ENCODE data around the gene NEMP1. TPM values are rescaled to one million over a fixed set of nuclear protein-coding genes. Genes with fewer than 3 reads are reported as not detected.

The NEMP1 gene
- total and polyA plus RNA-seq, 2 donors (not counting 1 experiment from before 2014, with no cell fraction given), result 8.4 to 11.1 TPM

DNA sequence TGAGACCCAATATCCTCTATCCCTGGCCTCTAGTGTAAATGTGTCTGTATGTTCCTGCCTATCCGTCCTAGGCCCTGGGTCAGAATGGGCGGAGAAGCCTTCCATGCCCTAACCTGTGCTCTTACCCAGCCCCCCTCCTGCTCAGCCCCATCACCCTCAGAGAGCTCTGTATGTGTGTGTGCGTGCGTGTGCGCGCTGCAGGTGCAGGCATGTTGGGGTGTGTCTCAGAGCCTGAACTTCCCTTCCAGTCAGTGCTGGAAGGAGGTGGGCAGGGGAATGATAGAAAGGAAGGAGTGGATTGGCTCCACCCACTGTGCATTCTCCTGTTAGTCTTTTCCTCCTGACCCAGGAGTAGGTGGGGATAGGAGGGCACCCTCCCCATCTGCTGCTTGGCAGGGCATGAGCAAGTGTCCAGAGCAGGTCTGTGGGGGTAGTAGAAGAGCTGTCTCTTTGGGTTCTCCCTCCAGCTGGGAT lies 17.5 kb upstream of the NEMP1 start:
- TF ChIP-seq, protein P1, sequence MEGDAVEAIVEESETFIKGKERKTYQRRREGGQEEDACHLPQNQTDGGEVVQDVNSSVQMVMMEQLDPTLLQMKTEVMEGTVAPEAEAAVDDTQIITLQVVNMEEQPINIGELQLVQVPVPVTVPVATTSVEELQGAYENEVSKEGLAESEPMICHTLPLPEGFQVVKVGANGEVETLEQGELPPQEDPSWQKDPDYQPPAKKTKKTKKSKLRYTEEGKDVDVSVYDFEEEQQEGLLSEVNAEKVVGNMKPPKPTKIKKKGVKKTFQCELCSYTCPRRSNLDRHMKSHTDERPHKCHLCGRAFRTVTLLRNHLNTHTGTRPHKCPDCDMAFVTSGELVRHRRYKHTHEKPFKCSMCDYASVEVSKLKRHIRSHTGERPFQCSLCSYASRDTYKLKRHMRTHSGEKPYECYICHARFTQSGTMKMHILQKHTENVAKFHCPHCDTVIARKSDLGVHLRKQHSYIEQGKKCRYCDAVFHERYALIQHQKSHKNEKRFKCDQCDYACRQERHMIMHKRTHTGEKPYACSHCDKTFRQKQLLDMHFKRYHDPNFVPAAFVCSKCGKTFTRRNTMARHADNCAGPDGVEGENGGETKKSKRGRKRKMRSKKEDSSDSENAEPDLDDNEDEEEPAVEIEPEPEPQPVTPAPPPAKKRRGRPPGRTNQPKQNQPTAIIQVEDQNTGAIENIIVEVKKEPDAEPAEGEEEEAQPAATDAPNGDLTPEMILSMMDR (conservative IDR thresholded peaks at IDR 0.05 in 1 of 2, IDR thresholded peaks at IDR 0.05 in 1 of 2; ENCODE audit: low read depth in 1 of 2, low read length in 2 of 2), result no peak
- TF ChIP-seq EZH2 (IDR thresholded peaks at IDR 0.05; ENCODE audit: low read length, missing control alignments), result no peak
- H3K79me2 ChIP-seq (ENCODE audit: control insufficient read depth, insufficient read depth, low read length), result peaks cover 26% of the 10 kb centered on the region
- H3K9me3 ChIP-seq (ENCODE audit: control insufficient read depth, insufficient read depth, low read depth, low read length), result no peaks in the 10 kb centered on the region
- no peaks in the 10 kb centered on the region for H4K20me1 ChIP-seq (ENCODE audit: control insufficient read depth, extremely low read depth, insufficient read depth, low read length)
- H3K9ac ChIP-seq (ENCODE audit: insufficient read depth, low read length), result no peak overlapping the region
- H3K36me3 ChIP-seq (ENCODE audit: control insufficient read depth, insufficient read depth, low read length), result peaks cover 46% of the 10 kb centered on the region
- H3K4me1 ChIP-seq (ENCODE audit: control insufficient read depth, extremely low read depth, insufficient read depth, low read length), result peaks cover 20% of the 10 kb centered on the region
- no peak for DNase-seq (ENCODE audit: low read depth in 2 of 2)
- no peak overlapping the region for H3K4me2 ChIP-seq (ENCODE audit: extremely low read depth, insufficient read depth, low read length)
- no peak overlapping the region for H2AFZ ChIP-seq (ENCODE audit: low read length)
- H3K27me3 ChIP-seq (ENCODE audit: control insufficient read depth, insufficient read depth, low read length), result no peaks in the 10 kb centered on the region
- no peak overlapping the region for H3K27ac ChIP-seq (ENCODE audit: insufficient read depth, low read length)
- no peak overlapping the region for H3K4me3 ChIP-seq (replicated peaks in 1 of 4; ENCODE audit: control extremely low read depth in 1 of 4, insufficient read depth in 1 of 4, low read depth in 3 of 4, low read length in 4 of 4)

DNA sequence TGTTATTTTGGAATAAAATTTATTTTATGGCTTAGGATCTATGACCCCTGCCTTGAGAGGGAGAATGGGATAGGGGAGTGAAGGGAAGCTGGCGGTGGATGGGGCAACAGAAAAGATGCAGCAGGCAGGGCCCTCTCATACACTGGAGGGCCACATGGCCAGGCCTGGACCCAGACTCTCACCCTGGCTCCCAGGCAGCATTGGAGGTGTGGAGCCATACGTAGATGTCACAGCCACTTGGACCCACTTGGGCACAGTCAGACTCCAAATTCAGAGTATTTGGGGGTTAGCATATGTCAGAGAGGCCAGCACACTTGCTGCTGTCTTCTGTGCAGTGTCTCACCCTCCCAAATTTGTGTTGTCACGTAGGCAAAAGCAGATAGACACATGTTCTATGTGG lies 16.8 kb upstream of the NEMP1 start:
- peaks cover 33% of the 10 kb centered on the region for H3K79me2 ChIP-seq (ENCODE audit: control insufficient read depth, insufficient read depth, low read length)
- TF ChIP-seq EZH2 (IDR thresholded peaks at IDR 0.05; ENCODE audit: low read length, missing control alignments), result no peak
- TF ChIP-seq, protein P1 (conservative IDR thresholded peaks at IDR 0.05 in 1 of 2, IDR thresholded peaks at IDR 0.05 in 1 of 2; ENCODE audit: low read depth in 1 of 2, low read length in 2 of 2), result no peak
- H3K36me3 ChIP-seq (ENCODE audit: control insufficient read depth, insufficient read depth, low read length), result peaks cover 48% of the 10 kb centered on the region
- no peak overlapping the region for H3K4me2 ChIP-seq (ENCODE audit: extremely low read depth, insufficient read depth, low read length)
- no peaks in the 10 kb centered on the region for H3K9me3 ChIP-seq (ENCODE audit: control insufficient read depth, insufficient read depth, low read depth, low read length)
- H3K4me3 ChIP-seq (replicated peaks in 1 of 4; ENCODE audit: control extremely low read depth in 1 of 4, insufficient read depth in 1 of 4, low read depth in 3 of 4, low read length in 4 of 4), result no peak overlapping the region
- no peaks in the 10 kb centered on the region for H3K27me3 ChIP-seq (ENCODE audit: control insufficient read depth, insufficient read depth, low read length)
- no peaks in the 10 kb centered on the region for H4K20me1 ChIP-seq (ENCODE audit: control insufficient read depth, extremely low read depth, insufficient read depth, low read length)
- H3K27ac ChIP-seq (ENCODE audit: insufficient read depth, low read length), result no peak overlapping the region
- no peak overlapping the region for H3K9ac ChIP-seq (ENCODE audit: insufficient read depth, low read length)
- no peak for DNase-seq (ENCODE audit: low read depth in 2 of 2)
- no peak overlapping the region for H2AFZ ChIP-seq (ENCODE audit: low read length)
- H3K4me1 ChIP-seq (ENCODE audit: control insufficient read depth, extremely low read depth, insufficient read depth, low read length), result peaks cover 22% of the 10 kb centered on the region

DNA sequence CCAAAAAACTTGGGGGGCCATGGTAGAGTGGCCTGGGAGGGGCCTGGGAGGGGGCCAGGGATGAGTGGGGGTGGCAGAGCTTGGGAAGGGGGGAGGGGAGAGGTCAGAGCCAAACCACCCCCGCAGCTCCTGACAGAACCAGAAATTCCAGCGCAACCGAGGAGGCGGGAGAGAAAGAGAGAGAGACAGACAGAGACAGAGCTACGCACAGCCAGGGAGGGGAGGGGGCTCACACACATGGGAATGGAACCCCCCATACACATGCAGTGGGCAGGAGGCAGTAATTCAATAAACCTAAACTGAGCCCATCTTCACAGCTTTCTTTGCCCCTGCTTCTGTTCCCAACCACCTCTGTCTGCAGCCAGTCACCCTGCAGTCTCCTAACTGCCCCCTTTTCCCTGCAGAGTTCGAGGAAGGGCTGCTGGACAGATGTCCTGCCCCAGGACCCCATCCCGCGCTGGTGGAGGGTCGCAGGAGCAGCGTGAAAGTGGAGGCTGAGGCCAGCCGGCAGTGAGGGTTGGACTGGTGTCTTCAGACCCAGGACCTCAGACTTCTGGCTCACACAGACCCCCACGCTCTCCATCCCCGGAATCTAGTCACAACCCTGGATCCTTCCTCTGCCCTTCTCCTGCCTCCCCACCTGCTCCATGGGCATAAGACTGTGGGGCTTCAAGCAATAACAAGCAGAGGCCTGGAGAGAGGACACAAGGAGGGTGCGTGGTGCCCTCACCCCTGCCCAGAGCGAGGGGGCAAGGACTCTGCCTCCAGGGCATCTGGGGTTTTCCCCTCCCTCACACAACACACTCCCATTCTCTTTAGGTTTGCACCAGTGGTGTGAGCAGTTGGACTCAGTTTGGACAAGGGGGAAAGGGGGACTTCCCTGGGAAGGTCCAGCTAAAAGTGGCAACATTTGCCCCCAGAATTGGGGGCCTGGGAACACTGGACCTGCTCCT lies 15.9 kb upstream of the NEMP1 start:
- Histone ChIP-seq H4K20me1 (ENCODE audit: control insufficient read depth, extremely low read depth, insufficient read depth, low read length) (no peaks in the 10 kb centered on the region), H3K4me2 (ENCODE audit: extremely low read depth, insufficient read depth, low read length) (peak overlapping the region; percentile 66), H3K27me3 (ENCODE audit: control insufficient read depth, insufficient read depth, low read length) (no peaks in the 10 kb centered on the region), H3K9ac (ENCODE audit: insufficient read depth, low read length) (peak overlapping the region; percentile 29), H3K27ac (ENCODE audit: insufficient read depth, low read length) (peak overlapping the region; percentile 65), H3K9me3 (ENCODE audit: control insufficient read depth, insufficient read depth, low read depth, low read length) (no peaks in the 10 kb centered on the region), H3K4me3 (replicated peaks in 1 of 4; ENCODE audit: control extremely low read depth in 1 of 4, insufficient read depth in 1 of 4, low read depth in 3 of 4, low read length in 4 of 4) (no peak overlapping the region), H3K4me1 (ENCODE audit: control insufficient read depth, extremely low read depth, insufficient read depth, low read length) (peaks cover 22% of the 10 kb centered on the region), H3K36me3 (ENCODE audit: control insufficient read depth, insufficient read depth, low read length) (peaks cover 40% of the 10 kb centered on the region), H2AFZ (ENCODE audit: low read length) (no peak overlapping the region), H3K79me2 (ENCODE audit: control insufficient read depth, insufficient read depth, low read length) (peaks cover 42% of the 10 kb centered on the region)
- DNase-seq (ENCODE audit: low read depth in 2 of 2), result no peak
- TF ChIP-seq, protein P1 (conservative IDR thresholded peaks at IDR 0.05 in 1 of 2, IDR thresholded peaks at IDR 0.05 in 1 of 2; ENCODE audit: low read depth in 1 of 2, low read length in 2 of 2), result no peak
- no peak for TF ChIP-seq EZH2 (IDR thresholded peaks at IDR 0.05; ENCODE audit: low read length, missing control alignments)

Data from fibroblast of lung (primary cell).